GM12891 (cell line): Measurements from ENCODE around the gene LCT.

ENCODE experiments used
- PAX5 ChIP-seq: IDR thresholded peaks from 2 replicates; pipeline ENCODE4 v1.6.1; 2011; ENCODE audit warnings: low read length, moderate library complexity, mild to moderate bottlenecking; ENCODE audit not compliant: insufficient read depth, severe bottlenecking
- POLR2A ChIP-seq: IDR thresholded peaks from 2 replicates; pipeline ENCODE4 v1.6.1; 2011; ENCODE audit warnings: low read depth, low read length, control low read depth
- POLR2AphosphoS5 ChIP-seq: IDR thresholded peaks from 2 replicates; pipeline ENCODE4 v1.6.1; 2011; ENCODE audit warnings: low read depth, low read length, control low read depth
- POU2F2 ChIP-seq: IDR thresholded peaks from 2 replicates; pipeline ENCODE4 v1.6.1; 2011; ENCODE audit warnings: low read depth, mild to moderate bottlenecking, control low read depth, low read length, moderate library complexity
- SPI1 ChIP-seq: IDR thresholded peaks from 2 replicates; pipeline ENCODE4 v1.6.1; 2011; ENCODE audit warnings: low read depth, low read length, control low read depth
- TAF1 ChIP-seq: IDR thresholded peaks from 2 replicates; pipeline ENCODE4 v1.6.1; 2011; ENCODE audit warnings: low read depth, low read length, control low read depth

DNA sequence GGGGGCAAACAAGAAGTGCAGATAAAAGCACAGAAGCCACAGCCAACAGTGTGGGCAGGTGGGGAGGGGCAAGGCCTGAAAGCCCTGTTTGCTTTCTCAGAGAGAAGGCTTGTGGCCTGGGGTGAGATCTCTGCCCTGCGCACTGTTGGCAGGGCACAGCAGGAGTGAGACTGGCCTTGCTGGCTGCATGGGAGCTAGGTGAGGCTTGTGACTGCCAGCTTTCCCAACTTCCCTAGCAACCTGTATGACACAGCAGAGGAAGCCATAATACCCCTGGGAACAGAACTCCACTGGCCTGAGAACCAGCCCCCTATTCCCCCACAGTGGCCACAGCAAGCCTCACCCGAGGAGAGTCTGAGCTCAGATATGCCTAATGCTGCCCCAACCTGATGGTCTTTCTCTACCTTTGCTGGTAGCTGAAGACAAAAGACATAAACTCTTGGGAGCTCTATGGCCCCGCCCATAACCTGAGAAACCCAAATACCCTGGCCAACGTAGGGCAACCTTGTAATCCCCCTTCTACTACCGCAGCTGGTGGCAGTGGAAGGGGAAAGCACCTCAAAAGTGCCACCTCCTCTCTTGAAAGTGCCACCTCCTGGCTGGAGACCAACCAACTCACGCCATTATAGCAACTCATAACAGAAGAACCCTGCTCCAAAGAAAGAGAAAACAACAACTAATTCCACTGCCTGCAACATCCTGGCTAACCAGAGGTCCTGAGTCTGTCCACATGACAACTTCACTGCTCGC is 44.4 kb downstream of the LCT start:
- TF ChIP-seq SPI1 (no peak), TAF1 (no peak), POLR2AphosphoS5 (no peak), POLR2A (no peak), POU2F2 (no peak), PAX5 (no peak)
